ENCODE measurements around the gene KAZN.

KAZN gene

DNA sequence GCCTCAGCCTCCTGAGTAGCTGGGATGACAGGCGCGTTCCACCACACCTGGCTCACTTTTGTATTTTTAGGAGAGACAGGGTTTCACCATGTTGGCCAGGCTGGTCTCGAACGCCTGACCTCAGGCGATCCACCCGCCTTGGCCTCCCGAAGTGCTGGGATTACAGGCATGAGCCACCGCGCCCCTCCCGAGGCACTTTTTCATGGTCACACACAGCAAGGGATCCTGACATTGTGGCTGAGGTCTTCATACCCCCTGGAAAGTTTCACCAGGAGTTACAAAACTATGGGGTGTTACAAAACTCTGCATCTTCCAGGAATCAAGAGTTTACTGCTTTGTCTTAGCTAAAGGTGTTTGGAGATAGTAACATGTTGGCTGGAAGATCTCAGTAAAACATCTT is 320.8 kb downstream of the KAZN start:
- Histone ChIP-seq H3K4me1 (ENCODE audit: control insufficient read depth, low read length) (peaks cover 2% of the 10 kb centered on the region), H4K20me1 (ENCODE audit: control insufficient read depth, insufficient read depth, low read depth, low read length) (no peaks in the 10 kb centered on the region), H3K27me3 (ENCODE audit: control insufficient read depth, low read length) (no peaks in the 10 kb centered on the region), H3K4me3 (ENCODE audit: low read length) (no peak overlapping the region), H3K27ac (ENCODE audit: low read depth, low read length) (no peak overlapping the region), H3K79me2 (ENCODE audit: control insufficient read depth, low read length) (no peaks in the 10 kb centered on the region), H3K4me2 (ENCODE audit: low read length) (no peak overlapping the region), H3K9me2 (replicated peaks; ENCODE audit: control insufficient read depth, low read length) (no peaks in the 10 kb centered on the region), H3K9me3 (ENCODE audit: control insufficient read depth, insufficient read depth, low read length) (no peaks in the 10 kb centered on the region), H3F3A (ENCODE audit: control insufficient read depth, insufficient read depth) (no peaks in the 10 kb centered on the region), H3K36me3 (ENCODE audit: control insufficient read depth, low read length) (no peaks in the 10 kb centered on the region)
- TF ChIP-seq, protein P1, sequence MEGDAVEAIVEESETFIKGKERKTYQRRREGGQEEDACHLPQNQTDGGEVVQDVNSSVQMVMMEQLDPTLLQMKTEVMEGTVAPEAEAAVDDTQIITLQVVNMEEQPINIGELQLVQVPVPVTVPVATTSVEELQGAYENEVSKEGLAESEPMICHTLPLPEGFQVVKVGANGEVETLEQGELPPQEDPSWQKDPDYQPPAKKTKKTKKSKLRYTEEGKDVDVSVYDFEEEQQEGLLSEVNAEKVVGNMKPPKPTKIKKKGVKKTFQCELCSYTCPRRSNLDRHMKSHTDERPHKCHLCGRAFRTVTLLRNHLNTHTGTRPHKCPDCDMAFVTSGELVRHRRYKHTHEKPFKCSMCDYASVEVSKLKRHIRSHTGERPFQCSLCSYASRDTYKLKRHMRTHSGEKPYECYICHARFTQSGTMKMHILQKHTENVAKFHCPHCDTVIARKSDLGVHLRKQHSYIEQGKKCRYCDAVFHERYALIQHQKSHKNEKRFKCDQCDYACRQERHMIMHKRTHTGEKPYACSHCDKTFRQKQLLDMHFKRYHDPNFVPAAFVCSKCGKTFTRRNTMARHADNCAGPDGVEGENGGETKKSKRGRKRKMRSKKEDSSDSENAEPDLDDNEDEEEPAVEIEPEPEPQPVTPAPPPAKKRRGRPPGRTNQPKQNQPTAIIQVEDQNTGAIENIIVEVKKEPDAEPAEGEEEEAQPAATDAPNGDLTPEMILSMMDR (IDR thresholded peaks at IDR 0.05; ENCODE audit: low read depth, low read length, poor library complexity, severe bottlenecking): no peak
- TF ChIP-seq EZH2phosphoT487 (IDR thresholded peaks at IDR 0.05; ENCODE audit: borderline replicate concordance, low read length): no peak

- H3K4me3 ChIP-seq (ENCODE audit: low read length): no peak overlapping the region
- no peak overlapping the region for H3K27ac ChIP-seq (ENCODE audit: low read depth, low read length)
- H3K27me3 ChIP-seq (ENCODE audit: control insufficient read depth, low read length): no peaks in the 10 kb centered on the region
- H3K4me2 ChIP-seq (ENCODE audit: low read length): no peak overlapping the region
- no peaks in the 10 kb centered on the region for H3K4me1 ChIP-seq (ENCODE audit: control insufficient read depth, low read length)
- no peaks in the 10 kb centered on the region for H3F3A ChIP-seq (ENCODE audit: control insufficient read depth, insufficient read depth)
- no peaks in the 10 kb centered on the region for H3K79me2 ChIP-seq (ENCODE audit: control insufficient read depth, low read length)
- H3K36me3 ChIP-seq (ENCODE audit: control insufficient read depth, low read length): no peaks in the 10 kb centered on the region
- H3K9me2 ChIP-seq (replicated peaks; ENCODE audit: control insufficient read depth, low read length): no peaks in the 10 kb centered on the region
- H4K20me1 ChIP-seq (ENCODE audit: control insufficient read depth, insufficient read depth, low read depth, low read length): no peaks in the 10 kb centered on the region
- H3K9me3 ChIP-seq (ENCODE audit: control insufficient read depth, insufficient read depth, low read length): no peaks in the 10 kb centered on the region
- TF ChIP-seq, protein P1 (IDR thresholded peaks at IDR 0.05; ENCODE audit: low read depth, low read length, poor library complexity, severe bottlenecking): no peak
- no peak for TF ChIP-seq EZH2phosphoT487 (IDR thresholded peaks at IDR 0.05; ENCODE audit: borderline replicate concordance, low read length)
These were observed 321.3 kb downstream of the KAZN start for GRCh38 chr1:14919751-14920150.

GRCh38 chr1:14921057-14921456 is 322.6 kb downstream of the KAZN start:
- Histone ChIP-seq H3K79me2 (ENCODE audit: control insufficient read depth, low read length) (no peaks in the 10 kb centered on the region), H4K20me1 (ENCODE audit: control insufficient read depth, insufficient read depth, low read depth, low read length) (no peaks in the 10 kb centered on the region), H3F3A (ENCODE audit: control insufficient read depth, insufficient read depth) (no peaks in the 10 kb centered on the region), H3K36me3 (ENCODE audit: control insufficient read depth, low read length) (no peaks in the 10 kb centered on the region), H3K9me2 (replicated peaks; ENCODE audit: control insufficient read depth, low read length) (no peaks in the 10 kb centered on the region), H3K4me2 (ENCODE audit: low read length) (no peak overlapping the region), H3K27ac (ENCODE audit: low read depth, low read length) (no peak overlapping the region), H3K27me3 (ENCODE audit: control insufficient read depth, low read length) (no peaks in the 10 kb centered on the region), H3K9me3 (ENCODE audit: control insufficient read depth, insufficient read depth, low read length) (no peaks in the 10 kb centered on the region), H3K4me1 (ENCODE audit: control insufficient read depth, low read length) (no peaks in the 10 kb centered on the region), H3K4me3 (ENCODE audit: low read length) (no peak overlapping the region)
- TF ChIP-seq, protein P1 (IDR thresholded peaks at IDR 0.05; ENCODE audit: low read depth, low read length, poor library complexity, severe bottlenecking): no peak
- no peak for TF ChIP-seq EZH2phosphoT487 (IDR thresholded peaks at IDR 0.05; ENCODE audit: borderline replicate concordance, low read length)
